Endothelial cell of umbilical vein (primary cell): ENCODE results near the gene SMC4. TPM values are rescaled to one million over a fixed set of nuclear protein-coding genes. Genes with fewer than 3 reads are reported as not detected.

Experiments used
- BruUV-seq: library from RNA; stranded (reverse); fragments of 400-500 nt; replicated peaks from 2 replicates; lab custom pipeline; 2021; lab: Mats Ljungman, UMichigan
- CTCF ChIA-PET: fragments of 300-600, 350-600 bp; sonication (Branson Sonifier 250); formaldehyde crosslinking; loops from one replicate; lab custom pipeline; 2021; ENCODE audit warnings: antibody characterized with exemption, inconsistent platforms; lab: Charles Lee
- POLR2A ChIA-PET: fragments of 300-600, 350-600 bp; sonication (Branson Sonifier 250); formaldehyde crosslinking; loops from one replicate; lab custom pipeline; 2021; ENCODE audit warnings: antibody characterized with exemption, inconsistent platforms; lab: Charles Lee
- DNase-seq: peaks from one replicate; pipeline ENCODE4 v3.0.0-alpha.2; 2011; ENCODE audit warnings: low read depth, low spot score
- FAIRE-seq: peaks from 2 replicates; lab custom pipeline; 2011; peaks lifted over from hg19 to GRCh38; lab: Jason Lieb, UNC
- H2AFZ ChIP-seq: 2 replicates; pipeline ENCODE4 v1.6.0; 2012; ENCODE audit warnings: low read depth, low read length, control low read depth, inconsistent platforms
- H3K27ac ChIP-seq: 2 replicates; pipeline ENCODE4 v1.5.1; 2011; ENCODE audit warnings: low read depth, mild to moderate bottlenecking, control low read depth, low read length, moderate library complexity; ENCODE audit not compliant: insufficient read depth
- H3K27me3 ChIP-seq, 2 experiments: 2 replicates each; pipeline versions ENCODE4 v1.6.0 to v1.6.1; 2011; ENCODE audit warnings: low read length in 2 of 2, mixed read lengths in 1 of 2; ENCODE audit not compliant: control insufficient read depth in 2 of 2, insufficient read depth in 2 of 2
- H3K36me3 ChIP-seq, 2 experiments: 2 replicates in 1 of 2; 3 replicates in 1 of 2; pipeline ENCODE4 v1.5.1; 2011; ENCODE audit warnings: low read length in 2 of 2, mild to moderate bottlenecking in 1 of 2, moderate library complexity in 1 of 2; ENCODE audit not compliant: control insufficient read depth in 2 of 2, insufficient read depth in 2 of 2; ENCODE audit errors: extremely low read depth in 1 of 2
- H3K4me1 ChIP-seq: 3 replicates; pipeline ENCODE4 v1.5.1; 2011; ENCODE audit warnings: mild to moderate bottlenecking, low read length; ENCODE audit not compliant: control insufficient read depth, insufficient read depth; ENCODE audit errors: extremely low read depth
- H3K4me2 ChIP-seq: 2 replicates; pipeline ENCODE4 v1.6.1; 2011; ENCODE audit warnings: low read length, control low read depth, mixed read lengths; ENCODE audit not compliant: insufficient read depth
- H3K4me3 ChIP-seq, 3 experiments: fragments of 200-600 bp in 1 of 3; sonication (generic), shearing (Covaris generic) in 1 of 3; replicated peaks in 1 of 3; 2 replicates each; pipeline ENCODE4 v1.5.1; 2011 to 2016; ENCODE audit warnings: control low read depth in 3 of 3, low read length in 3 of 3, mild to moderate bottlenecking in 2 of 3, inconsistent platforms in 1 of 3, low read depth in 1 of 3, moderate library complexity in 1 of 3; ENCODE audit not compliant: insufficient read depth in 1 of 3
- H3K79me2 ChIP-seq: 2 replicates; pipeline ENCODE4 v1.6.0; 2012; ENCODE audit warnings: low read length, inconsistent platforms; ENCODE audit not compliant: control insufficient read depth, insufficient read depth
- H3K9ac ChIP-seq: replicated peaks from 2 replicates; pipeline ENCODE3; 2011; ENCODE audit warnings: low read length, control low read depth; ENCODE audit not compliant: insufficient read depth; ENCODE audit errors: extremely low read depth
- H3K9me1 ChIP-seq: replicated peaks from 3 replicates; pipeline ENCODE4 v1.6.0; 2011; ENCODE audit warnings: mild to moderate bottlenecking, low read length; ENCODE audit not compliant: control insufficient read depth, insufficient read depth; ENCODE audit errors: extremely low read depth
- H3K9me3 ChIP-seq: replicated peaks from 2 replicates; pipeline ENCODE4 v1.5.1; 2012; ENCODE audit warnings: low read length, inconsistent platforms; ENCODE audit not compliant: control insufficient read depth, insufficient read depth
- H4K20me1 ChIP-seq: replicated peaks from 2 replicates; pipeline ENCODE3; 2011; ENCODE audit warnings: mild to moderate bottlenecking, low read length; ENCODE audit not compliant: control insufficient read depth, insufficient read depth; ENCODE audit errors: extremely low read depth
- CTCF ChIP-seq, 2 donors: IDR thresholded peaks; 1 replicate in 1 of 2; 2 replicates in 1 of 2; pipeline ENCODE4 v1.5.1; 2011; ENCODE audit warnings: low read length in 2 of 2, mild to moderate bottlenecking in 2 of 2, moderate library complexity in 2 of 2, control low read depth in 1 of 2, inconsistent platforms in 1 of 2, low read depth in 1 of 2; ENCODE audit not compliant: insufficient read depth in 1 of 2; ENCODE audit errors: extremely low read depth in 1 of 2
- EZH2 ChIP-seq: IDR thresholded peaks from 2 replicates; pipeline ENCODE4 v1.6.1; 2012; ENCODE audit warnings: borderline replicate concordance, low read depth, mild to moderate bottlenecking, moderate library complexity, low read length, inconsistent platforms; ENCODE audit not compliant: severe bottlenecking
- FOS ChIP-seq: IDR thresholded peaks from 2 replicates; pipeline ENCODE4 v1.6.1; 2011; ENCODE audit warnings: mild to moderate bottlenecking, low read length, moderate library complexity, borderline replicate concordance; ENCODE audit not compliant: insufficient read depth
- GATA2 ChIP-seq: IDR thresholded peaks from 2 replicates; pipeline ENCODE4 v1.7.0; 2011; ENCODE audit warnings: low read depth, mild to moderate bottlenecking, moderate library complexity, mixed read lengths, low read length; ENCODE audit not compliant: insufficient read length, insufficient read depth
- JUN ChIP-seq: IDR thresholded peaks from 2 replicates; pipeline ENCODE4 v1.6.1; 2011; ENCODE audit warnings: borderline replicate concordance, low read depth; ENCODE audit not compliant: insufficient read length, insufficient read depth
- MAX ChIP-seq: IDR thresholded peaks from 2 replicates; pipeline ENCODE4 v1.6.1; 2011; ENCODE audit not compliant: insufficient read depth, insufficient read length
- MYC ChIP-seq: IDR thresholded peaks from one replicate; pipeline ENCODE4 v1.6.1; 2011; ENCODE audit warnings: mild to moderate bottlenecking, low read depth, low read length
- POLR2A ChIP-seq: IDR thresholded peaks from 2 replicates; pipeline ENCODE4 v1.6.1; 2012; ENCODE audit warnings: low read depth, mild to moderate bottlenecking, control low read depth, low read length
- POLR2AphosphoS5 ChIP-seq: IDR thresholded peaks from 2 replicates; pipeline ENCODE4 v1.6.1; 2012; ENCODE audit warnings: low read depth, mild to moderate bottlenecking, control low read depth, low read length, moderate library complexity; ENCODE audit not compliant: insufficient read depth
- dilution Hi-C: fragments of 300-500 bp; cut with MboI; formaldehyde crosslinking; loops from one replicate; pipeline ENCODE4 v1.15.0; 2019; ENCODE audit warnings: low sequenced_read_pairs; ENCODE audit not compliant: extremely low pct_ligation_motif_present
- intact Hi-C: fragments of 100-400 bp; cut with micrococcal nuclease; formaldehyde crosslinking; loops from one replicate; pipeline ENCODE4 v1.10.0; 2022
- polyA plus RNA-seq, 4 experiments: library from polyadenylated mRNA; depleted of rRNA in 3 of 4; stranded (reverse) in 3 of 4; unstranded in 1 of 4; fragments of >200 nt; gene quantifications; 2 replicates each; pipeline versions ENCODE4 v1.2.1 to v1.2.3, GENCODE V29; 2011 to 2012; ENCODE audit warnings: missing spikeins in 1 of 4
- total RNA-seq: library from RNA; stranded (reverse); gene quantifications from 2 replicates; pipeline ENCODE4 v1.2.3, GENCODE V29; 2021

Gene SMC4
- total and polyA plus RNA-seq, 2 donors (not counting 3 experiments of a cell fraction or from before 2014, with no cell fraction given) = 32.1 to 153 TPM

- Histone ChIP-seq H2AFZ (no peak overlapping the region), H3K9me3 (no peaks in the 10 kb centered on the region), H3K36me3 (peaks cover 0 to 33% of the 10 kb centered on the region in 2 experiments), H3K27ac (no peak overlapping the region), H3K9me1 (no peaks in the 10 kb centered on the region), H3K9ac (no peak overlapping the region), H3K4me3 (no peak overlapping the region), H4K20me1 (no peaks in the 10 kb centered on the region), H3K4me1 (peaks cover 8% of the 10 kb centered on the region), H3K79me2 (peaks cover 77% of the 10 kb centered on the region), H3K27me3 (no peaks in the 10 kb centered on the region), H3K4me2 (no peak overlapping the region)
- POLR2A ChIA-PET = interaction anchor here (0.6 kb wide), 1 partner anchor 374 kb away, joined by 9 read pairs; no protein-coding TSS in a partner anchor
- FAIRE-seq (no peak), DNase-seq (no peak)
- no peak for TF ChIP-seq CTCF (IDR thresholded peaks at IDR 0.05; ENCODE audit: extremely low read depth in 1 of 2, insufficient read depth in 1 of 2, low read depth in 1 of 2, low read length in 2 of 2)
- TF ChIP-seq GATA2 = no peak
- TF ChIP-seq MAX = no peak
- no peak for TF ChIP-seq FOS
- no peak for TF ChIP-seq POLR2A
- TF ChIP-seq EZH2 = no peak
- no peak for TF ChIP-seq JUN
- TF ChIP-seq POLR2AphosphoS5 = no peak
- no peak for TF ChIP-seq MYC
- dilution Hi-C loops (no loop called here), intact Hi-C loops (loop anchor here (2.0 to 5.0 kb wide), 4 partner anchors 74 to 530 kb away; partner anchors contain the start of gene C3orf80)
- CTCF ChIA-PET = interaction anchor here (0.9 to 4.7 kb wide), 8 partner anchors 9 to 424 kb away, joined by 3 to 81 read pairs (median 6); partner anchors contain the start of genes IL12A and SMC4
- BruUV-seq = no TSS peak
These were observed 13.0 kb downstream of the SMC4 start for GRCh38 chr3:160412477-160412876.
